GM12801 (cell line): ENCODE measurements around the gene TRIM52.

Source experiments
- TF ChIP-seq, protein P1 (sequence below): IDR thresholded peaks from one replicate; pipeline ENCODE4 v1.5.1; 2011; ENCODE audit warnings: control low read depth; ENCODE audit not compliant: insufficient read length; ENCODE audit errors: extremely low read depth

TRIM52 gene

GRCh38 chr5:181234455-181235306 lies 26.3 kb downstream of the TRIM52 start:
- TF ChIP-seq, protein P1, sequence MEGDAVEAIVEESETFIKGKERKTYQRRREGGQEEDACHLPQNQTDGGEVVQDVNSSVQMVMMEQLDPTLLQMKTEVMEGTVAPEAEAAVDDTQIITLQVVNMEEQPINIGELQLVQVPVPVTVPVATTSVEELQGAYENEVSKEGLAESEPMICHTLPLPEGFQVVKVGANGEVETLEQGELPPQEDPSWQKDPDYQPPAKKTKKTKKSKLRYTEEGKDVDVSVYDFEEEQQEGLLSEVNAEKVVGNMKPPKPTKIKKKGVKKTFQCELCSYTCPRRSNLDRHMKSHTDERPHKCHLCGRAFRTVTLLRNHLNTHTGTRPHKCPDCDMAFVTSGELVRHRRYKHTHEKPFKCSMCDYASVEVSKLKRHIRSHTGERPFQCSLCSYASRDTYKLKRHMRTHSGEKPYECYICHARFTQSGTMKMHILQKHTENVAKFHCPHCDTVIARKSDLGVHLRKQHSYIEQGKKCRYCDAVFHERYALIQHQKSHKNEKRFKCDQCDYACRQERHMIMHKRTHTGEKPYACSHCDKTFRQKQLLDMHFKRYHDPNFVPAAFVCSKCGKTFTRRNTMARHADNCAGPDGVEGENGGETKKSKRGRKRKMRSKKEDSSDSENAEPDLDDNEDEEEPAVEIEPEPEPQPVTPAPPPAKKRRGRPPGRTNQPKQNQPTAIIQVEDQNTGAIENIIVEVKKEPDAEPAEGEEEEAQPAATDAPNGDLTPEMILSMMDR, result no peak

DNA sequence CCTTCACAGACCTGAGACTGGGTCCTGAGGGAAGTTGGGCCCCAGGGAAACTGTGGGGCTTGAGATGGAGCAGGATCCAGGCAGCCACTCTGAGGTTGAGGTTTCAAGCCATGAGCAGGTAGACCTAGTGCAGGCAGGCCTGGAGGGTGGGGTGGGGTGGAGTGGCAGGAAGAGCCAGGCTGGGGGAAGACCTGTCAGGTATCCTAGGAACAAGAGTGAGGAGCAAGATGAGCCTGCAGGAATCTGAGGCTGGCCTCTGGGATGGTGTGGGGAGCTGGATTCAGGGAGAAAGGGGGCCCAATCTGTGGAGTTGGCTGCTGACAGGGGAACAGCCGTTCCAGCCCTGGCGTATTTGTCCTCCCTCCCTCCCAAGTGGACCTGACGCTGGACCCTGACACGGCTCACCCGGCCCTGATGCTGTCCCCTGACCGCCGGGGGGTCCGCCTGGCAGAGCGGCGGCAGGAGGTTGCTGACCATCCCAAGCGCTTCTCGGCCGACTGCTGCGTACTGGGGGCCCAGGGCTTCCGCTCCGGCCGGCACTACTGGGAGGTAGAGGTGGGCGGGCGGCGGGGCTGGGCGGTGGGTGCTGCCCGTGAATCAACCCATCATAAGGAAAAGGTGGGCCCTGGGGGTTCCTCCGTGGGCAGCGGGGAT lies 27.0 kb downstream of the TRIM52 start:
- TF ChIP-seq, protein P1, result no peak

- TF ChIP-seq, protein P1, result no peak
Observed at GRCh38 chr5:181233088-181233800, 27.7 kb downstream of the TRIM52 start.

- TF ChIP-seq, protein P1, result no peak
Observed at GRCh38 chr5:181232593-181232992, 28.4 kb downstream of the TRIM52 start.

DNA sequence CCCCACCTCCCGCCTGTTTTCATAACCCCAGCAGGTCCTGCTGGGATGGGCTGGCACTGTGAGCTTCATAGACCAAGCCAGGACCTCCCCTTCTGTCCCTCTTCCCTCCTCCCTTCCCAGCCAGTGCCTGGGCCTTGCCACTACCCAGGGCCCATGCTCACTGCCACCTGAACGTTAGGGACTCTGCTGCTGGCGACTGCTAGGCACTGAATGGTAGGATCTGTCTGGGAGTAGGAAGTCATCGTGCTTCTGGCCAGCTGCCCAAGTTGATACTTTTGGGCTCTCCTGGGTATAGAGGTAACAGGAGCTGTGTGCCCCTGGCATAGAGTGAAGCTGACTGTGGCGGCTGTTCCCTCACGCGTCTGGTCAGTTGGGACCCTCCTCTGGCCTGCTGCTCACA lies 29.5 kb downstream of the TRIM52 start:
- TF ChIP-seq, protein P1, result no peak

GRCh38 chr5:181230551-181230950 lies 30.4 kb downstream of the TRIM52 start:
- TF ChIP-seq, protein P1, result no peak

- TF ChIP-seq, protein P1, result no peak
Observed at GRCh38 chr5:181229996-181230395, 30.9 kb downstream of the TRIM52 start.
